Loucy (cell line): ENCODE data around the gene WDR31.

ENCODE experiments used
- H2AFZ ChIP-seq: fragments of 200-600 bp; sonication (generic); 2 replicates; pipeline ENCODE4 v1.6.0; 2016; ENCODE audit warnings: antibody characterized with exemption, mild to moderate bottlenecking, low read length, moderate library complexity
- H3F3A ChIP-seq: fragments of 200-600 bp; 2 replicates; pipeline ENCODE4 v1.6.0; 2016; ENCODE audit warnings: antibody characterized with exemption, low read depth, mild to moderate bottlenecking
- H3K27me3 ChIP-seq: fragments of 200-600 bp; sonication (generic); 2 replicates; pipeline ENCODE4 v1.6.1; 2014; ENCODE audit warnings: low read length, mild to moderate bottlenecking; ENCODE audit not compliant: insufficient read depth, poor library complexity, severe bottlenecking
- H3K36me3 ChIP-seq: fragments of 200-600 bp; sonication (generic); 2 replicates; pipeline ENCODE4 v1.6.1; 2016; ENCODE audit warnings: low read length; ENCODE audit not compliant: insufficient read depth
- H3K4me1 ChIP-seq: fragments of 200-600 bp; sonication (generic); 2 replicates; pipeline ENCODE4 v1.5.1; 2014; ENCODE audit warnings: low read length, mild to moderate bottlenecking; ENCODE audit not compliant: insufficient read depth, poor library complexity, severe bottlenecking
- H3K4me2 ChIP-seq: fragments of 200-600 bp; sonication (generic); 2 replicates; pipeline ENCODE4 v1.6.0; 2014; ENCODE audit warnings: antibody characterized with exemption, low read length, low read depth, mild to moderate bottlenecking; ENCODE audit not compliant: poor library complexity, severe bottlenecking
- H3K4me3 ChIP-seq: fragments of 200-600 bp; sonication (generic); 2 replicates; pipeline ENCODE4 v1.5.1; 2014; ENCODE audit warnings: low read length, mild to moderate bottlenecking, mixed read lengths; ENCODE audit not compliant: poor library complexity, severe bottlenecking
- H3K79me2 ChIP-seq: fragments of 200-600 bp; sonication (generic); 2 replicates; pipeline ENCODE4 v1.6.1; 2014; ENCODE audit warnings: low read length; ENCODE audit not compliant: insufficient read depth
- H3K9ac ChIP-seq: fragments of 200-600 bp; sonication (generic); 2 replicates; pipeline ENCODE4 v1.6.0; 2014; ENCODE audit warnings: mild to moderate bottlenecking, low read depth, low read length, moderate library complexity; ENCODE audit not compliant: poor library complexity, severe bottlenecking
- H3K9me2 ChIP-seq: fragments of 200-600 bp; sonication (generic); replicated peaks from 2 replicates; pipeline ENCODE4 v1.6.1; 2016; ENCODE audit warnings: low read depth, low read length, mixed read lengths
- H3K9me3 ChIP-seq: fragments of 200-600 bp; sonication (generic); 2 replicates; pipeline ENCODE4 v1.6.1; 2014; ENCODE audit warnings: mild to moderate bottlenecking, antibody characterized with exemption, low read length, low read depth; ENCODE audit not compliant: insufficient read depth
- H4K20me1 ChIP-seq: fragments of 200-600 bp; sonication (generic); 2 replicates; pipeline ENCODE4 v1.6.0; 2014; ENCODE audit warnings: antibody characterized with exemption, low read length, mild to moderate bottlenecking; ENCODE audit not compliant: insufficient read depth, poor library complexity, severe bottlenecking
- CTCF ChIP-seq: fragments of 200-600 bp; sonication (generic); conservative IDR thresholded peaks from 2 replicates; pipeline ENCODE4 v1.5.1; 2014; ENCODE audit warnings: mild to moderate bottlenecking, antibody characterized with exemption, low read length
- EZH2phosphoT487 ChIP-seq: fragments of 200-600 bp; IDR thresholded peaks from 2 replicates; pipeline ENCODE4 v1.6.1; 2018; ENCODE audit warnings: antibody characterized with exemption, mild to moderate bottlenecking, moderate library complexity, borderline replicate concordance

WDR31 gene

GRCh38 chr9:113274474-113275156, 65.5 kb downstream of the WDR31 start:
- Histone ChIP-seq H3K9ac (peak overlapping the region; percentile 86), H3K4me2 (peak overlapping the region; percentile 91), H3K27me3 (no peaks in the 10 kb centered on the region), H4K20me1 (peaks cover 35% of the 10 kb centered on the region), H2AFZ (peak overlapping the region; percentile 93), H3K36me3 (peaks cover 15% of the 10 kb centered on the region; the same call in 1 of the 2 replicates), H3F3A (0 out of 2 replicates have a peak, but pooled peaks cover 5% of the 10 kb centered on the region), H3K9me3 (no peaks in the 10 kb centered on the region), H3K4me3 (peak overlapping the region; percentile 83), H3K4me1 (peaks cover 34% of the 10 kb centered on the region), H3K9me2 (no peaks in the 10 kb centered on the region), H3K79me2 (peaks cover 52% of the 10 kb centered on the region)
- TF ChIP-seq CTCF (peak; percentile 83), EZH2phosphoT487 (no peak)

- no peaks in the 10 kb centered on the region for H3K9me2 ChIP-seq
- no peak overlapping the region for H3K4me3 ChIP-seq
- H3K4me2 ChIP-seq: no peak overlapping the region
- peaks cover 9% of the 10 kb centered on the region for H4K20me1 ChIP-seq
- peaks cover 15% of the 10 kb centered on the region for H3K4me1 ChIP-seq
- H3K79me2 ChIP-seq: peaks cover 14% of the 10 kb centered on the region
- no peaks in the 10 kb centered on the region for H3K27me3 ChIP-seq
- H3K36me3 ChIP-seq: peaks cover 13% of the 10 kb centered on the region; the same call in 1 of the 2 replicates
- H3F3A ChIP-seq: 0 out of 2 replicates have a peak, but pooled peaks cover 4% of the 10 kb centered on the region
- no peaks in the 10 kb centered on the region for H3K9me3 ChIP-seq
- peak overlapping the region; percentile 15 for H3K9ac ChIP-seq
- TF ChIP-seq EZH2phosphoT487 (no peak), CTCF (no peak)
- no peak overlapping the region for H2AFZ ChIP-seq
Observed at GRCh38 chr9:113269871-113270270, 70.2 kb downstream of the WDR31 start.

GRCh38 chr9:113269355-113269754, 70.7 kb downstream of the WDR31 start:
- no peaks in the 10 kb centered on the region for H3F3A ChIP-seq
- no peak overlapping the region for H2AFZ ChIP-seq
- peaks cover 10% of the 10 kb centered on the region for H3K4me1 ChIP-seq
- H4K20me1 ChIP-seq: peaks cover 7% of the 10 kb centered on the region
- H3K9ac ChIP-seq: no peak overlapping the region
- no peaks in the 10 kb centered on the region for H3K9me2 ChIP-seq
- H3K4me2 ChIP-seq: no peak overlapping the region
- TF ChIP-seq EZH2phosphoT487 (no peak), CTCF (no peak)
- peaks cover 13% of the 10 kb centered on the region; the same call in 1 of the 2 replicates for H3K36me3 ChIP-seq
- H3K9me3 ChIP-seq: no peaks in the 10 kb centered on the region
- H3K27me3 ChIP-seq: no peaks in the 10 kb centered on the region
- H3K79me2 ChIP-seq: peaks cover 10% of the 10 kb centered on the region
- H3K4me3 ChIP-seq: no peak overlapping the region
